ENCODE data around the gene SLFN12L. TPM values are rescaled to one million over a fixed set of nuclear protein-coding genes. Genes with fewer than 3 reads are reported as not detected.

Gene SLFN12L
- total RNA-seq, 1 donor: 0.18 TPM

- TF ChIP-seq CTCF (IDR thresholded peaks at IDR 0.05; ENCODE audit: insufficient read depth, low read length): no peak
- DNase-seq (ENCODE audit: low read depth): no peak
- no peak overlapping the region for H3K4me3 ChIP-seq (ENCODE audit: low read depth, low read length)
Observed at GRCh38 chr17:35447499-35447898, 90.0 kb downstream of the SLFN12L start.

GRCh38 chr17:35438433-35438832 is 99.0 kb downstream of the SLFN12L start:
- no peak for DNase-seq (ENCODE audit: low read depth)
- no peak overlapping the region for H3K4me3 ChIP-seq (ENCODE audit: low read depth, low read length)
- no peak for TF ChIP-seq CTCF (IDR thresholded peaks at IDR 0.05; ENCODE audit: insufficient read depth, low read length)

GRCh38 chr17:35433075-35433894 is 104.2 kb downstream of the SLFN12L start:
- H3K4me3 ChIP-seq (ENCODE audit: low read depth, low read length): peak overlapping the region; percentile 93
- TF ChIP-seq CTCF (IDR thresholded peaks at IDR 0.05; ENCODE audit: insufficient read depth, low read length): peak; percentile 49
- peak; percentile 99 for DNase-seq (ENCODE audit: low read depth)

GRCh38 chr17:35432176-35433074 is 105.1 kb downstream of the SLFN12L start, which contains the start of gene SLFN12:
Gene SLFN12, minus strand, starts transcription at chr17:35432500. Its CDS starts 9,472 bp downstream, at chr17:35423028.
- no peak for TF ChIP-seq CTCF (IDR thresholded peaks at IDR 0.05; ENCODE audit: insufficient read depth, low read length)
- H3K4me3 ChIP-seq (ENCODE audit: low read depth, low read length): peak within 1 kb of the TSS; percentile 93

GRCh38 chr17:35429702-35430101 is 107.8 kb downstream of the SLFN12L start:
- no peak overlapping the region for H3K4me3 ChIP-seq (ENCODE audit: low read depth, low read length)
- TF ChIP-seq CTCF (IDR thresholded peaks at IDR 0.05; ENCODE audit: insufficient read depth, low read length): no peak
- no peak for DNase-seq (ENCODE audit: low read depth)

More at GRCh38 chr17:35432176-35433074, 105.1 kb downstream of the SLFN12L start, which contains the start of gene SLFN12:
- DNase-seq (ENCODE audit: low read depth): peak; percentile 98

- TF ChIP-seq CTCF (IDR thresholded peaks at IDR 0.05; ENCODE audit: insufficient read depth, low read length): no peak
- DNase-seq (ENCODE audit: low read depth): no peak
- H3K4me3 ChIP-seq (ENCODE audit: low read depth, low read length): no peak overlapping the region
Observed at GRCh38 chr17:35428229-35428628, 109.2 kb downstream of the SLFN12L start.

Data from fibroblast of the aortic adventitia (primary cell).